Omental fat pad (tissue), 4 donors: ENCODE results near the gene FAM168A. TPM values are rescaled to one million over a fixed set of nuclear protein-coding genes. Genes with fewer than 3 reads are reported as not detected.

Source experiments
- ATAC-seq: fragments of 150-250 bp; one replicate; pipeline ENCODE4 v1.9.1; 2016; ENCODE audit warnings: mild to moderate bottlenecking, moderate library complexity; ENCODE audit not compliant: low FRiP score
- DNase-seq: peaks from one replicate; pipeline ENCODE4 v3.0.0-alpha.2; 2019; ENCODE audit warnings: low spot score
- CTCF ChIP-seq, 3 donors: fragments of 450-650 bp; IDR thresholded peaks; one replicate each; pipeline ENCODE4 v1.5.1; 2016 to 2017; ENCODE audit warnings: antibody characterized with exemption in 3 of 3, mild to moderate bottlenecking in 3 of 3, moderate library complexity in 2 of 3
- total RNA-seq, 4 donors: library from RNA; depleted of rRNA; stranded (reverse); fragments of >200 nt; gene quantifications; one replicate each; pipeline ENCODE4 v1.1.0, GENCODE V29; 2016

Gene FAM168A
- total RNA-seq, 4 donors from 2014 or later = 13.9 to 30.9 (median 21.0) TPM

- no peak for TF ChIP-seq CTCF (IDR thresholded peaks at IDR 0.05)
- DNase-seq = no peak
- ATAC-seq = no peak
Measured at GRCh38 chr11:73466643-73467042, 131.3 kb downstream of the FAM168A start.

DNA sequence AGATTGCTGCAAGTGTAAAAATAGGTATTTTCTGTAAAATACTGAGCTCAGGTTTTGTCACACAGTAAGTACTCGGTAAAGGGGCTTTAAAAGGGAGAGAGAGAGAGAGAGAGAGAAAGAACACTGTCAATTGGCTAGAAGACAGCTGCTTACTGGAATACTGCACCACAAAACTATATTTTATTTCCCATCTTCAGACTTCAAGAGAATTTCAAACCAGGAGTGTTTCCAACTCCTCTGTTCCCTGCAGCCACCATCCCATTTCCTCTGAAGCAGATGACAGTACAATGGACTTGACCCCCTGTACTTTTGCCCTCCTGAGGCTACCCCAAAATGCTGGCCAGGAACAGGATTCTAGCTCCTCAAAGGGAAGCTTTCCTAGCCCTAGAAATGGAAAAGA is 132.0 kb downstream of the FAM168A start:
- no peak for TF ChIP-seq CTCF (IDR thresholded peaks at IDR 0.05)
- no peak for ATAC-seq

DNA sequence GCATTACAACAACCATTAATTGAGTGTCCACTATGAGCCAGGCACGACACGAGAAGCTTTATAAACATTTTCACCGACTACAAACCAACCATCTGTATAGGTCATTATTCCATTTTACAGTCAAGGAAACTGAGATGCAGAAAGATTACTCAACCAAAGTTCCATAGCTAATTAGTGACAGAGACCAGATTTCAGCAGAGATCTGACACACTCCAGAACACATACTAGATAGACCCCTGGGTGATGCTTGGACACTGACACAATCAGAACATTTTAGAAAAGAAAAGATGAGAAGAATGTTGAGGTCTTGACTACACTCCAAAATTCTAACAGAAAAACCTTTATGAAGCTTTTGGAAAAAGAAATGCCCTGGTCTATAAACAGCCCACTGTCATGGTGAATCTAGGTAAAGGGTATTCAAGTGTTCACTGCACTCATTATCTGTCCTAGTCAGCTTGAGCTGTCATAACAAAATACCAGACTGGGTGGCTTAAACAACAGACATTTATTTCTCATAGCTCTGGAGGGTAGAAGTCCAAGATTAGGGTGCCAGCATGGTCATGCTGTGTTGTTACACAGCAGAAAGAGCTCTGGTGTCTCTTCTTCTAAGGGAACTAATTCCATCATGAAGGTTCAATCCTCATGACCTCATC is 132.8 kb downstream of the FAM168A start:
- no peak for DNase-seq
- no peak for TF ChIP-seq CTCF (IDR thresholded peaks at IDR 0.05)
- no peak for ATAC-seq

More for the DNA sequence above, 132.0 kb downstream of the FAM168A start:
- DNase-seq = no peak

DNA sequence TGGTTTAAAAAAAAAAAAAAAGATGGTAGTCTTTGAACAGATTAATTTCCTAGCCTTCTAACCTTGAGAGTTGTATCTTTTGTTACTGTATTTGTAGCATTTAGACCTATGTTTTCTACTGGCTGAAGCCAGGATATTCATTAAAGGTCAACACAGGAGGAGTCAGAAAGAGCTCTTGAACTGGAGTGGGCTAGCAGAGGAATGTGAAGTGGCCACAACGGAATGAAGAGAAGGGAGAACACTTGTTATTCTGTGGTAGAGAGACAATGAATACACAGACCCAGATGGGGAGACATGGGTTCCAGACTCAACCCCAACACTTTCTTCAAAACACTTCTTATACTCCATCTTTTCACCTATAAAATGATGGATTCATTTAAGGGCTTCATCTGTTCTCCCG is 133.6 kb downstream of the FAM168A start:
- no peak for TF ChIP-seq CTCF (IDR thresholded peaks at IDR 0.05)
- no peak for ATAC-seq
- DNase-seq = no peak

GRCh38 chr11:73463359-73463758 is 134.6 kb downstream of the FAM168A start:
- ATAC-seq (no peak), DNase-seq (no peak)

GRCh38 chr11:73461964-73462363 is 135.9 kb downstream of the FAM168A start:
- TF ChIP-seq CTCF (IDR thresholded peaks at IDR 0.05) = no peak
- ATAC-seq = no peak

More at GRCh38 chr11:73463359-73463758, 134.6 kb downstream of the FAM168A start:
- TF ChIP-seq CTCF (IDR thresholded peaks at IDR 0.05) = no peak

GRCh38 chr11:73461335-73461840 is 136.5 kb downstream of the FAM168A start:
- DNase-seq = no peak
- no peak for TF ChIP-seq CTCF (IDR thresholded peaks at IDR 0.05)
- ATAC-seq = no peak

More at GRCh38 chr11:73461964-73462363, 135.9 kb downstream of the FAM168A start:
- no peak for DNase-seq
